Mesothelial cell of epicardium (in vitro differentiated cells): ENCODE measurements around the gene ALPI. TPM values are rescaled to one million over a fixed set of nuclear protein-coding genes. Genes with fewer than 3 reads are reported as not detected.

ENCODE experiments used
- DNase-seq, 2 experiments: peaks; one replicate each; pipeline ENCODE4 v3.0.0; 2021; ENCODE audit warnings: low spot score in 2 of 2; ENCODE audit not compliant: unreplicated experiment in 2 of 2
- H3K27ac Mint-ChIP-seq: 2 replicates; pipeline ENCODE4 v1.8.0; 2021; ENCODE audit warnings: mixed read lengths
- H3K27me3 Mint-ChIP-seq: 2 replicates; pipeline ENCODE4 v1.8.0; 2021; ENCODE audit warnings: low read depth, mixed read lengths
- H3K36me3 Mint-ChIP-seq: 2 replicates; pipeline ENCODE4 v1.8.0; 2021; ENCODE audit warnings: mixed read lengths
- H3K4me1 Mint-ChIP-seq: 2 replicates; pipeline ENCODE4 v1.8.0; 2021; ENCODE audit warnings: mixed read lengths
- H3K4me3 Mint-ChIP-seq: 2 replicates; pipeline ENCODE4 v1.8.0; 2021; ENCODE audit warnings: mild to moderate bottlenecking, moderate library complexity, mixed read lengths
- H3K9me3 Mint-ChIP-seq: 2 replicates; pipeline ENCODE4 v1.8.0; 2021; ENCODE audit warnings: mixed read lengths
- total RNA-seq: library from RNA; stranded (reverse); gene quantifications from 3 replicates; pipeline ENCODE4 v1.2.1, GENCODE V29; 2021
- TF ChIP-seq, protein P1 (sequence below): fragments of 200-600 bp; sonication (generic); IDR thresholded peaks from one replicate; pipeline ENCODE4 v1.5.0; 2021; ENCODE audit warnings: antibody characterized with exemption; ENCODE audit not compliant: unreplicated experiment

Gene ALPI
- total RNA-seq, 1 donor from 2014 or later, result not detected

GRCh38 chr2:232498452-232498851 lies 42.5 kb downstream of the ALPI start:
- DNase-seq, result no peak
- Mint-ChIP-seq H3K27ac (no peak overlapping the region), H3K36me3 (no peaks in the 10 kb centered on the region), H3K4me1 (peaks cover 13% of the 10 kb centered on the region), H3K9me3 (no peaks in the 10 kb centered on the region), H3K4me3 (no peak overlapping the region), H3K27me3 (peaks cover 47% of the 10 kb centered on the region)
- TF ChIP-seq, protein P1, sequence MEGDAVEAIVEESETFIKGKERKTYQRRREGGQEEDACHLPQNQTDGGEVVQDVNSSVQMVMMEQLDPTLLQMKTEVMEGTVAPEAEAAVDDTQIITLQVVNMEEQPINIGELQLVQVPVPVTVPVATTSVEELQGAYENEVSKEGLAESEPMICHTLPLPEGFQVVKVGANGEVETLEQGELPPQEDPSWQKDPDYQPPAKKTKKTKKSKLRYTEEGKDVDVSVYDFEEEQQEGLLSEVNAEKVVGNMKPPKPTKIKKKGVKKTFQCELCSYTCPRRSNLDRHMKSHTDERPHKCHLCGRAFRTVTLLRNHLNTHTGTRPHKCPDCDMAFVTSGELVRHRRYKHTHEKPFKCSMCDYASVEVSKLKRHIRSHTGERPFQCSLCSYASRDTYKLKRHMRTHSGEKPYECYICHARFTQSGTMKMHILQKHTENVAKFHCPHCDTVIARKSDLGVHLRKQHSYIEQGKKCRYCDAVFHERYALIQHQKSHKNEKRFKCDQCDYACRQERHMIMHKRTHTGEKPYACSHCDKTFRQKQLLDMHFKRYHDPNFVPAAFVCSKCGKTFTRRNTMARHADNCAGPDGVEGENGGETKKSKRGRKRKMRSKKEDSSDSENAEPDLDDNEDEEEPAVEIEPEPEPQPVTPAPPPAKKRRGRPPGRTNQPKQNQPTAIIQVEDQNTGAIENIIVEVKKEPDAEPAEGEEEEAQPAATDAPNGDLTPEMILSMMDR, result no peak

DNA sequence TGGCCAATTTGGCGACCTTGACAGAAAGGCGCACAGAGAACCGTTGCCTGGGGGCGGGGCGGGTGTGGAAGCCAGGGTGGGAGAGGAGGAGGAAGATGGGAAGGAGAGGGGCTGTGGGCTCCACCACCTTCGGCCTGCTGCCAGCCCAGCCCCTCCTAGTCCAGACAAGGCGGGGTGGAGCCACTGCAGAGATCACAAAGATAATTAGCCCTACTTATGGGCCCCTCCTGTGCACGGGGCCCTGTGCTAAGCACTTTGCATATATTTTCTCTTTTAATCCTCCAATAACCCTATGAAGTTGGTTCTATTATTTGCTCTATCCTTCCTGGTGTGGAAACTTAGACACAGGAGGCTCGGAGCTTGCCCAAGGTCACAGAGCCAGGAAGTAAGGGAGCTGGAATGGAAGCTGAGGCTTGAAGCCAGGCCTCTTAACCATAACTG lies 45.4 kb downstream of the ALPI start:
- Mint-ChIP-seq H3K27ac (no peak overlapping the region), H3K4me1 (peaks cover 27% of the 10 kb centered on the region), H3K27me3 (peaks cover 69% of the 10 kb centered on the region), H3K9me3 (no peaks in the 10 kb centered on the region), H3K36me3 (no peaks in the 10 kb centered on the region), H3K4me3 (peak overlapping the region; percentile 17)
- TF ChIP-seq, protein P1, result no peak
- DNase-seq, result no peak

DNA sequence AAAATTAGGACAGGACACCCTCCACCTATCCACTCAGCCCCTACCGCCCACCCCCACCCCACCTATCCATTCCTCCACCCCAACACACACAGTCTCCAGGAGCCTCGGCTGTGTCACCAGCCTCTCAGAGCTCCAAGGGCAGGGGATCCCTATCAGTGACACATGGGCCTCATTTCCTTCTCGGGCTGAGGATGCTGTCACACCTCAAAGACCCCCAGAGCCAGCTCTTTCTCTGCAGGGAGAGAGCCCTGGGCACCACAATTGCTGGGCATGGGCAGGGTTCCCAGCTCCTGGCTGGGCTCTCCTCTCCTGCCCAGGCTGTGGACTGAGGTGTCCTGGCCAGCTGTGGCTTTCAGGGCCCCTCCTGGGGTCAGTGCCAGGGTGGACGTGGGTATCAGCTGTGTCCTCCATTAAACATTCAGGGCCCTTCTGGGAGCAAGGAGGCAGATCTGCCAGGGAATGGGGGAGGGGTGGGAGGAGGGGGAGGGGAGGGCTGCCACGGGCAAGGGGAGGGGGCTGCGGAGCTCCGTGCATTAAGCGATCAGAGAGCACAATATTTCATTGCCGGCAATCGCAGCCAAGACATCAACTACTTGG lies 45.9 kb downstream of the ALPI start:
- H3K4me1 Mint-ChIP-seq, result peaks cover 32% of the 10 kb centered on the region
- H3K4me3 Mint-ChIP-seq, result peak overlapping the region; percentile 71
- H3K27me3 Mint-ChIP-seq, result peaks cover 74% of the 10 kb centered on the region
- H3K9me3 Mint-ChIP-seq, result no peaks in the 10 kb centered on the region
- no peak overlapping the region for H3K27ac Mint-ChIP-seq
- no peaks in the 10 kb centered on the region for H3K36me3 Mint-ChIP-seq
- DNase-seq, result no peak
- TF ChIP-seq, protein P1, result no peak

- Mint-ChIP-seq H3K36me3 (no peaks in the 10 kb centered on the region), H3K27me3 (peaks cover 77% of the 10 kb centered on the region), H3K9me3 (no peaks in the 10 kb centered on the region), H3K4me3 (peak overlapping the region; percentile 71), H3K27ac (peak overlapping the region; percentile 77), H3K4me1 (peaks cover 36% of the 10 kb centered on the region)
- no peak for DNase-seq
- TF ChIP-seq, protein P1, result no peak
Observed at GRCh38 chr2:232502511-232502910, 46.6 kb downstream of the ALPI start.

DNA sequence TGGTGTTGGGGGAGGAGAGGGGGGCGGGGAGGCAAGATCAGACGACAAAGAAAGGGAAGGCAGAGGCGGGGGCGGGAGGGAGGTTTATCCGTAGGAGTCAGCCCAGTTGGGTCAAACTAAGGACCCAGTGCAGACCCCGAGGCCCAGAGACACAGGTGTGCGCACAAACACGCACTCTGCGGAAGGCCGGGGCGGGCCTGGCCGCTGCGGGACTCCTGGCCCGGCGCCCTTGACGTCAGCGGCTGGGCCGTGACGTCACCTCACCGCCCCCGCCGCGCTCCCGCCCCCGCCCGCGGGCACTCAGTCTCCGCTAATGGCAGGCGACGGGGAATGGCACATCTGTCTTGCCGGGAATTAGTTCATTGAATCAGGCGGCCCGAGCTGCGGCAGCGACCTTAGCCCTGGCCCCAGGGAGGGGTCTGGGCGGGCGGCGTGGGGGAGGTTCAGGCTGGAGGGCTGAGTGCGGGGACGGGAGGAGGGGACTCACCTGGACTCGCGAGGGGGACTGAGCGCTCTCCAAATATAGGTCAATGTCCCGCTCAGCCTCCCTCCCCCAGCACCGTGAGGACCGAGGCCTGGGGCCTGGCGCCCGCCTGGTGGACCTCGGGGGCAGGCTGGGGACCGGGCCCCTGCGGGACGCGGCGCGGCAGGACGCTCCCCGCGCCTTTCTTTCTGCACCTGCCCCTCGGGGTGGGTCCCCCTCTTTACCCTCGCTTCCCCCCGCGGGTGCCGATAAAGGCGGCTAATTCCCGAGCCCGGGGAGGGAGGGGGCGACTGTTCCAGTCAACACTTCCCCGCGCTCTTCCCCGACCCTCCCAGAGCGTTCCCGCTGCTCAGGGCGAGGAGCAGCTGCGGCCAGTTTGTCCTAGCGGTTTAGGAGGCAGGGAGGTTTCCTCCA lies 47.2 kb downstream of the ALPI start:
- Mint-ChIP-seq H3K4me1 (peaks cover 36% of the 10 kb centered on the region), H3K27ac (peak overlapping the region; percentile 25), H3K9me3 (no peaks in the 10 kb centered on the region), H3K36me3 (no peaks in the 10 kb centered on the region), H3K4me3 (peak overlapping the region; percentile 71), H3K27me3 (peaks cover 76% of the 10 kb centered on the region)
- peak in 1 of 2 experiments; percentile 66 for DNase-seq
- TF ChIP-seq, protein P1, result no peak
